Glomerular endothelial cell (primary cell): ENCODE data around the gene RPS15. TPM values are rescaled to one million over a fixed set of nuclear protein-coding genes. Genes with fewer than 3 reads are reported as not detected.

ENCODE experiments used
- DNase-seq: peaks from one replicate; pipeline ENCODE4 v3.0.0-alpha.2; 2011; ENCODE audit warnings: low read depth, low spot score; ENCODE audit errors: extremely low read depth
- total RNA-seq: library from RNA; depleted of rRNA; stranded (reverse); fragments of >200 nt; gene quantifications from 2 replicates; pipeline ENCODE4 v1.2.3, GENCODE V29; 2015

Gene RPS15
- total RNA-seq, 1 donor from 2014 or later: 2,523 TPM

- DNase-seq: no peak
Observed at GRCh38 chr19:1450735-1451731, 12.8 kb downstream of the RPS15 start.

DNA sequence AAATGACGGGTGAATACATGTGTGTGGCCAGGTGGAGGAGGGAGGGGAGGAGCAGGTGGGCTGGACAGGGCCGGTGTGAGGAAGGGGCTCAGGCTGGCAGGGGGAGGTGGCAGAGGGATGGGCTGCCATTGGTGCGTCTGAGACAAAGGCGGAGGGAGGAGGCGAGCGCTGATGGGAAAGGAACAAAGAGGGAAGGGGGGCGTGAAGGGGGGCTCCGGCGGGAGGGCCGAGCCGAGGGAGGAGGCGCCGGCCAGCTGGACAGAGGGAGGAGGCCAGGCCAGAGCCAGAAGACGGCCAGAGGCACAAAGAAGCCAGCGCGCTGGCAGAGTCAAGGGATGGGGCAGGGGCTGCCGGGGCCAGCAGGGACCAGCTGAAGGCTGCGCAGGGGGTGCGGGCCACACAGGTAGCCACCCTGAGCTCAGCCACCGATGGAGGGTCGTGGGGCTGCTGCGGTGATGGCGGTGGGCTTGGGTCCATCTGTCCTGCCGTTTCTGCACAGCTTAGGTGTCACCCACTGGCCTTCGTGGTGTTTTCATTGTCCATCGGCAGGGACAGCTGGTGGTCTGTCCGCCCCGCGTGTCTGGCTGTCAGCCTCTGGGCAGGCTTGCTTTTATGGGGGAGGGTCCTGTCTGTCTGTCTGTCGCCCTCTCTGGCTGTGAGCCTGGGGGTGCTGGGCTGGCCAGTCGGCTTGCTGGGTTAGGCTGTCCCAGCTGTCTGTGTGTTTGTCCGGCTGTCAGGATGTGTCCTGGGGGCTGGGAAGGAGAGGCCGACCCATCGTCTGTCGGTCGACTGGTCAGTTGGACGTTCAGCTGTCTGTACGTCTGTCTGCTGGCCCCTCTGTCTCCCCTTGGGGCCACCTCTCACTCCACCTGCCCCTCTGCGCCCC lies 14.0 kb downstream of the RPS15 start:
- no peak for DNase-seq

GRCh38 chr19:1452802-1453524 lies 14.8 kb downstream of the RPS15 start:
- DNase-seq: no peak

DNA sequence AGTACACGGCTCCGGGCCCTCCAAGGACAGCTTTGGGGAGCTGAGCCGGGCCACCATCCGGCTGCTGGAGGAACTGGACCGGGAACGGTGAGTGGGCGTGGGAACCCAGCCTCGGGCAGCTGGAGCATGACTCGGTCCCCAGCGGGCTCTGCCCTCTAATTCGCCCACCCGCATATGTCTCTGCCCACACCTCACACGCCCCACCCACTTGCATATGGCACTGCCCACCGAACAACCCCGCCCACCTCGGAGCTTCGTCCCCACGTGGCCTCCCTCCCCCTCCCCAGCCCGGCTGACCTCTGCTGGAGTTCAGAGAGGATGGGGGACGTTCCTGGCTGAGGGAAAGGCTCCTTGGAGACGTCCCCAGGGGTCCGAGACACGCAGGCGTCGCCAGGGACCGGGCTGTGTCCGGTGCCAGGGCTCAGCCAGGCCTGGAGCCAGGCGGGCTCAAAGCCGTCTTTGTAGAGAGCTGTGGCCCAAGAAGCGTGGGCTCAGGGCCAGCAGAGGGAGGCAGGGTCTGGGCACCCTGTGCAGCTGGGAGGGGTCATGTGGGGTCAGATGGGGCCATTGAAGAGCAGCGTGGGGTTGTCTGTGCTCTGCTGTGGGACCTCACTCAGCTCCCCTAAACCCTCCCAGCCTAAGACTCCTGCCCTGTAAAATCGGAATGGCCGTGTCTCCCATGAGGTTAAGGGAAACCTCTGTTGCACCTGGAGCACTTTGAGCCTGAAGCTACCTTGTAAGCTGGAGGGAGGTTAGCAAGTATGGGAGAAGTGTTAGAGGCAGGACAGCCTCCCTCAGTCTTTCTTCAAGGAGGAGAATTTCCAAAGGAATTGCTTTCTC lies 15.5 kb downstream of the RPS15 start:
- DNase-seq: no peak

DNA sequence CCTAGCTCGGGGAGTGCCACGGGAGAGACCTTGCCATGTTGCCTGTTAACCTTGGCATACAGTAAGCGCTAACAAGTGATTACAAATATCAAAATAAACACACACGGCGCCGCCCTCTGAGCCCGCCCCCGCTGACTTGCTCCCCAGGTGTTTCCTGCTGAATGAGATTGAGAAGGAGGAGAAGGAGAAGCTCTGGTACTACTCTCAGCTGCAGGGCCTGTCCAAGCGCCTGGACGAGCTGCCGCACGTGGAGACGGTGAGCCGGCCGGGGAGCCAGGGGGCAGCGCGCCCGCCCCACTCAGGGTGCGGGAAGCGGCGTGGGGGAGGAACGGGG lies 16.8 kb downstream of the RPS15 start:
- no peak for DNase-seq

GRCh38 chr19:1455336-1456120 lies 17.3 kb downstream of the RPS15 start:
- no peak for DNase-seq

- no peak for DNase-seq
Observed at GRCh38 chr19:1456121-1456900, 18.1 kb downstream of the RPS15 start.

DNA sequence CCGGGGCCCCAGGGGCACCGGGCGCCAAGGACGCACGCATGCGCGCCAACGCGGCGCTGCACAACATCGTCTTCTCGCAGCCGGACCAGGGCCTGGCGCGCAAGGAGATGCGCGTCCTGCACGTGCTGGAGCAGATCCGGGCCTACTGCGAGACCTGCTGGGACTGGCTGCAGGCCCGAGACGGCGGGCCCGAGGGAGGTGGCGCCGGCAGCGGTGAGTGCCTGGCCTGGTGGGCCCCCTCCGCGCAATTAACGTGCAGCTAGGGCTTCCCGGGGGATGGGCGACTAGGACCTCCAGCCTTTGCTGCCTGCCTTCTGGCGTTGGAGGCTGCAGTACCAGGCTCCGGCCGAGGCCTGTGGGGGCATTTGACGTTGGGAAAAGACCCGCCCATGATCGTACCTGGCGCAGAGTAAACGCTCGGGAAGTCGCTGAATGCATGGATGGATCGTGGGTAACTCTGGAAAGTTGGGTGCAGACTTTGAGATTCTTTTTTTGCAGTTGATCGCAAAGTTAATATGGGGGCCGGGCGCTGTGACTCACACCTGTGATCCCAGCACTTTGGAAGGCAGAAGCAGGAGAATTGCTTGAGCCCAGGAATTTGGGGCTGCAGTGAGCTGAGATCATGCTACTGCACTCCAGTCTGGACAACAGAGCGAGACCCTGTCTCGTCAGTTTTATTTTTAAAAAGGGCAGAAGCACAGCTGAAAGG lies 19.0 kb downstream of the RPS15 start:
- no peak for DNase-seq

DNA sequence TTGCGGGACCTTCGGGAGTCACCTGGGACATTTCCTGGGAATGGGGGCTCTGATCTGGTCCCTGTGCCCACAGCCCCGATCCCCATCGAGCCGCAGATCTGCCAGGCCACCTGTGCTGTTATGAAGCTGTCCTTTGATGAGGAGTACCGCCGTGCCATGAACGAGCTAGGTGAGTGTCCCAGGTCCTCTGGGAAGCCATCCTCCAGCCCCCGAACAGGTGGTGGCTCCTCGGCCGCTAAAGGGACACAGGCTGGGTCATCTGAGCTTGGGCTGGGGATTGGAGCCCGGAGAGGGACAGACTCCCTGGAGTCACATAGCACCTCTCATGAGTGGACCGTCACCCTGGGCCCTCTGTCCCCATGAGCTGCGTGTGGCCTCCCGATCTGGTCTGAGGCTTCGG lies 19.7 kb downstream of the RPS15 start:
- no peak for DNase-seq

DNA sequence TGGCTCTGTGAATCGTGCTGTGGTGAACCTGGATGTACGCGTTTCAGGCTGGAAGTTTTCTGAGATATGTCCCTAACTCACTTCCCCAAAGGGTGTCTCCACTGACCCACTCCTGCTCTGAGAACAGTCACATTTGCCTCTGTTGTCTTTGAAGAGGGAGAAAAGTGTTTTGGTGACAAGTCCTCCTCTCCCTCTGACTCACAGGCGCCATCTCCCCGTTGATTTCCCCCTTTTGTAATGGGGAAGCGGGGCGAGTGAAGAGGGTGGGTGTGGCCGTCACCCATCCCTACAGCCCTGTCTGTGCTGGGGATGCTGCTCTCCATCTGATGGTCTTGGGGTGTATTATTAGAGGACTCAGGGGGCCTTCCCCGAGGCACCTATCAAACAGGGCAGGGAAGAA lies 21.3 kb downstream of the RPS15 start:
- no peak for DNase-seq

DNA sequence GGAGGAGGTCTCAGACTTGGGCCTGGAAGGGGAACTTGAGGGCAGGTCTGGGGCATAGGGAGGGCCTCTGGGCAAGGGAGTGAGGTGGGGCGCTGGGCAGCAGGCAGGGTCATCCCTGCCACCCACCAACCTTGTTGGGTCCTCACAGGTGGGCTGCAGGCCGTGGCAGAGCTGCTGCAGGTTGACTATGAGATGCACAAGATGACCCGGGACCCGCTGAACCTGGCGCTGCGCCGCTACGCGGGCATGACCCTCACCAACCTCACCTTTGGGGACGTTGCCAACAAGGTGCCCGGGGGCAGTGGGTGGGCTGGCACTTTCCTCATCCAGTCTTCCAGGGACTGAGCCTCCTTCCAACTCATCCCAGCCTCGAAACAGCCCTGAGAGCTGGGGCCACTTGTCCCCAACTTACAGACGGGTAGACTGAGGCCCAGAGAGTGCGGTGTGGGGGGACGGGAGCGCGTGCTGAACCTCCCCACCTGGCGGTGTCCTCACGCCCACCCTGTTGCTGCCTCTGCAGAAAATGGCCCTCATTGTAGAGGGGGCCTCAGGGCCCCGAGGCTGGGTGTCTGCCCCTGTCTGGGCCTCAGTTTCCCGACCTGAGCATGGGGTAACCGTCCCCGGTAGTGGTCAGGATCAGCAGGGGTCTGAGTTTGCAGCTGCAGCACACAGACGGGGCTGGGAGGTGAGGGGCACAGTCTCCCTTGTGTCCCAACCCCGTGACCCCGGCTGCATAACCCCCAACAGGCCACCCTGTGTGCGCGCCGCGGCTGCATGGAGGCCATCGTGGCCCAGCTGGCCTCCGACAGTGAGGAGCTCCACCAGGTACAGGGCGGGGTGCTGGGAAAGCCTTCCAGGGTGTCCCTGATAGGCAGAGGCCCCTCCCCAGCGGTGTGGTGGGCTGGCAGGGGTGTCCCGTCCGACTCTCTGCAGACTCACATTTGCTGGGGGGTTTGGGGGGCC lies 22.1 kb downstream of the RPS15 start:
- DNase-seq: no peak

DNA sequence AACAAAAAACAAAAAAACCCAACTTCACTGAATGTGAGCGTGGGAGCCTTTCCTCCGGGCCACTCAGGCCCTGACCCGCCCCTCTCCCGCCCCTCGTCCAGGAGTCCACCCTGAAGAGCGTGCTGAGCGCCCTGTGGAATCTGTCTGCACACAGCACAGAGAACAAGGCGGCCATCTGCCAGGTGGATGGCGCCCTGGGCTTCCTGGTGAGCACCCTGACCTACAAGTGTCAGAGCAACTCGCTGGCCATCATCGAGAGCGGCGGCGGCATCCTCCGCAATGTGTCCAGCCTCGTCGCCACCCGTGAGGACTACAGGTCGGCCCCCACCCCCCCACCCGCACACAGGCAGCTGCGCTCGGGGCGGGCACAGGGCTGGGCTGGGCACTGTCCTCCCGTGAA lies 23.7 kb downstream of the RPS15 start:
- no peak for DNase-seq

DNA sequence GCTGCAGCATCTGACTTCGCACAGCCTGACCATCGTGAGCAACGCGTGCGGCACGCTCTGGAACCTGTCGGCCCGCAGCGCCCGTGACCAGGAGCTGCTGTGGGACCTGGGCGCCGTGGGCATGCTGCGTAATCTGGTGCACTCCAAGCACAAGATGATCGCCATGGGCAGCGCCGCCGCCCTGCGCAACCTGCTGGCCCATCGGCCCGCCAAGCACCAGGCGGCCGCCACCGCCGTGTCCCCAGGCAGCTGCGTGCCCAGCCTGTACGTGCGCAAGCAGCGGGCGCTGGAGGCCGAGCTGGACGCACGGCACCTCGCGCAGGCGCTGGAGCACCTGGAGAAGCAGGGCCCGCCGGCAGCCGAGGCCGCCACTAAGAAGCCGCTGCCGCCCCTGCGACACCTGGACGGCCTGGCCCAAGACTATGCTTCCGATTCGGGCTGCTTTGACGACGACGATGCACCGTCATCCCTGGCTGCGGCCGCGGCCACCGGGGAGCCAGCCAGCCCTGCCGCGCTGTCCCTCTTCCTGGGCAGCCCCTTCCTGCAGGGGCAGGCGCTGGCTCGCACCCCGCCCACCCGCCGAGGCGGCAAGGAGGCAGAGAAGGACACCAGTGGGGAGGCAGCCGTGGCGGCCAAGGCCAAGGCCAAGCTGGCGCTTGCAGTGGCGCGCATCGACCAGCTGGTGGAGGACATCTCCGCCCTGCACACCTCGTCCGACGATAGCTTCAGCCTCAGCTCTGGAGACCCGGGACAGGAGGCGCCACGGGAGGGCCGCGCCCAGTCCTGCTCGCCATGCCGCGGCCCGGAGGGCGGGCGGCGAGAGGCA lies 27.2 kb downstream of the RPS15 start:
- DNase-seq: no peak

DNA sequence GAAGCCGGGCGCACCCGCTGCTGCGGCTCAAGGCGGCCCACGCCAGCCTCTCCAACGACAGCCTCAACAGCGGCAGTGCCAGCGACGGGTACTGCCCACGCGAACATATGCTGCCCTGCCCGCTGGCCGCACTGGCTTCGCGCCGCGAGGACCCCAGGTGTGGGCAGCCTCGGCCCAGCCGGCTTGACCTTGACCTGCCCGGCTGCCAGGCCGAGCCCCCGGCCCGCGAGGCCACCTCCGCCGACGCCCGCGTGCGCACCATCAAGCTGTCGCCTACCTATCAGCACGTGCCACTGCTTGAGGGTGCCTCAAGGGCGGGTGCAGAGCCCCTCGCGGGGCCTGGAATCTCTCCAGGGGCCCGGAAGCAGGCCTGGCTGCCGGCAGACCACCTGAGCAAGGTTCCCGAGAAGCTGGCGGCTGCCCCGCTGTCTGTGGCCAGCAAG lies 27.8 kb downstream of the RPS15 start:
- DNase-seq: no peak

DNA sequence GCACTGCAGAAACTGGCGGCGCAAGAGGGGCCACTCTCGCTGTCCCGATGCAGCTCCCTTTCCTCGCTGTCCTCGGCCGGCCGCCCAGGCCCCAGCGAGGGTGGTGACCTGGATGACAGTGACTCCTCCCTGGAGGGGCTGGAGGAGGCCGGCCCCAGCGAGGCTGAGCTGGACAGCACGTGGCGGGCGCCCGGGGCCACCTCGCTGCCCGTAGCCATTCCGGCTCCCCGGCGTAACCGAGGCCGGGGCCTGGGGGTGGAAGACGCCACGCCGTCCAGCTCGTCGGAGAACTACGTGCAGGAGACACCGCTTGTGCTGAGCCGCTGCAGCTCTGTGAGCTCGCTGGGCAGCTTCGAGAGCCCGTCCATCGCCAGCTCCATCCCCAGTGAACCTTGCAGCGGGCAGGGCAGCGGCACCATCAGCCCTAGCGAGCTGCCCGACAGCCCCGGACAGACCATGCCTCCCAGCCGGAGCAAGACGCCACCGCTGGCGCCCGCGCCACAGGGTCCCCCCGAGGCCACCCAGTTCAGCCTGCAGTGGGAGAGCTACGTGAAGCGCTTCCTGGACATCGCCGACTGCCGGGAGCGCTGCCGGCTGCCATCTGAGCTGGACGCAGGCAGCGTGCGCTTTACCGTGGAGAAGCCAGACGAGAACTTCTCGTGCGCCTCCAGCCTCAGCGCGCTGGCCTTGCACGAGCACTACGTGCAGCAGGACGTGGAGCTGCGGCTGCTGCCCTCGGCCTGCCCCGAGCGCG lies 28.4 kb downstream of the RPS15 start:
- no peak for DNase-seq
